ENCODE data around the gene FLYWCH2.

FLYWCH2 gene

GRCh38 chr16:2853531-2854073 is 29.4 kb upstream of the FLYWCH2 start:
- DNase-seq (ENCODE audit: low read depth in 2 of 2, low spot score in 1 of 2), result no peak

- DNase-seq (ENCODE audit: low read depth in 2 of 2, low spot score in 1 of 2), result no peak
Observed at GRCh38 chr16:2854700-2855309, 28.2 kb upstream of the FLYWCH2 start.

- no peak for DNase-seq (ENCODE audit: low read depth in 2 of 2, low spot score in 1 of 2)
Observed at GRCh38 chr16:2855536-2855935, 27.5 kb upstream of the FLYWCH2 start.

- no peak for DNase-seq (ENCODE audit: low read depth in 2 of 2, low spot score in 1 of 2)
Observed at GRCh38 chr16:2856061-2856670, 26.8 kb upstream of the FLYWCH2 start.

- no peak for DNase-seq (ENCODE audit: low read depth in 2 of 2, low spot score in 1 of 2)
Observed at GRCh38 chr16:2856686-2857450, 26.1 kb upstream of the FLYWCH2 start.

- DNase-seq (ENCODE audit: low read depth in 2 of 2, low spot score in 1 of 2), result no peak
Observed at GRCh38 chr16:2857451-2858244, 25.4 kb upstream of the FLYWCH2 start, which contains the start of gene PRSS22. PRSS22 (minus strand) TSS chr16:2858170; CDS start chr16:2858104, 66 bp downstream.

- DNase-seq (ENCODE audit: low read depth in 2 of 2, low spot score in 1 of 2), result no peak
Observed at GRCh38 chr16:2858245-2859025, 24.6 kb upstream of the FLYWCH2 start.

- DNase-seq (ENCODE audit: low read depth in 2 of 2, low spot score in 1 of 2), result no peak
Observed at GRCh38 chr16:2859686-2860265, 23.2 kb upstream of the FLYWCH2 start.

- DNase-seq (ENCODE audit: low read depth in 2 of 2, low spot score in 1 of 2), result no peak
Observed at GRCh38 chr16:2860826-2861567, 22.0 kb upstream of the FLYWCH2 start.

- DNase-seq (ENCODE audit: low read depth in 2 of 2, low spot score in 1 of 2), result no peak
Observed at GRCh38 chr16:2865651-2866050, 17.4 kb upstream of the FLYWCH2 start.

- DNase-seq (ENCODE audit: low read depth in 2 of 2, low spot score in 1 of 2), result no peak
Observed at GRCh38 chr16:2866431-2866830, 16.6 kb upstream of the FLYWCH2 start.

GRCh38 chr16:2867661-2867986 is 15.4 kb upstream of the FLYWCH2 start:
- DNase-seq (ENCODE audit: low read depth in 2 of 2, low spot score in 1 of 2), result no peak

GRCh38 chr16:2867987-2868789 is 14.8 kb upstream of the FLYWCH2 start:
- peak; percentile 85 to 89 for DNase-seq (ENCODE audit: low read depth in 2 of 2, low spot score in 1 of 2)

GRCh38 chr16:2871926-2872325 is 11.1 kb upstream of the FLYWCH2 start:
- DNase-seq (ENCODE audit: low read depth in 2 of 2, low spot score in 1 of 2), result no peak

GRCh38 chr16:2874032-2874911 is 8.7 kb upstream of the FLYWCH2 start:
- DNase-seq (ENCODE audit: low read depth in 2 of 2, low spot score in 1 of 2), result no peak

- peak in 1 of 2 donors; percentile 38 for DNase-seq (ENCODE audit: low read depth in 2 of 2, low spot score in 1 of 2)
Observed at GRCh38 chr16:2874912-2875362, 8.1 kb upstream of the FLYWCH2 start.

GRCh38 chr16:2879854-2880508 is 3.0 kb upstream of the FLYWCH2 start:
- DNase-seq (ENCODE audit: low read depth in 2 of 2, low spot score in 1 of 2), result no peak
